HCT116 (cell line): ENCODE data around the gene SWT1. TPM values are rescaled to one million over a fixed set of nuclear protein-coding genes. Genes with fewer than 3 reads are reported as not detected.
"Not testable (repeated sequence)": the region's sequence is repeated elsewhere in the genome, so short reads cannot be mapped to it uniquely, and the experiment has no call there.

ENCODE experiments used
- ATAC-seq: fragments of 200-7000 bp; cut with Tn5 transposase; 2 replicates; pipeline ENCODE4 v1.9.1; 2020; ENCODE audit warnings: mild to moderate bottlenecking, moderate library complexity
- BruUV-seq: library from RNA; stranded (reverse); fragments of 400-500 nt; replicated peaks from 2 replicates; lab custom pipeline; 2021; lab: Mats Ljungman, UMichigan
- CTCF ChIA-PET: fragments of 300-600 bp; sonication (Branson Sonifier 250); formaldehyde crosslinking; loops from one replicate; lab custom pipeline; 2021; ENCODE audit warnings: antibody characterized with exemption; lab: Charles Lee
- POLR2A ChIA-PET: fragments of 300-600, 350-600 bp; sonication (Branson Sonifier 250); formaldehyde crosslinking; loops from one replicate; lab custom pipeline; 2021; ENCODE audit warnings: antibody characterized with exemption; lab: Charles Lee
- RAD21 ChIA-PET, 2 experiments: fragments of 300-600 bp; sonication (Branson Sonifier 250); formaldehyde crosslinking; loops; one replicate each; lab custom pipeline; 2023; ENCODE audit warnings: low total read pairs in 2 of 2; ENCODE audit not compliant: uncharacterized antibody in 2 of 2, unreplicated experiment in 2 of 2, low non-redundant PET in 1 of 2; lab: Charles Lee
- DNase-seq: peaks from one replicate; pipeline ENCODE4 v3.0.0-alpha.2; 2010; ENCODE audit warnings: low read depth, low spot score
- H2AFZ ChIP-seq: fragments of 200-600 bp; shearing (Covaris generic), sonication (generic); 2 replicates; pipeline ENCODE4 v1.6.1; 2017; ENCODE audit warnings: low read depth, mixed run types, mixed read lengths, antibody characterized with exemption, low read length; ENCODE audit not compliant: poor library complexity, severe bottlenecking
- H3K27ac ChIP-seq: 2 replicates; pipeline ENCODE4 v1.5.1; 2012; ENCODE audit warnings: low read depth, low read length
- H3K27me3 ChIP-seq: fragments of 200-600 bp; sonication (generic); 2 replicates; pipeline ENCODE4 v1.6.1; 2016; ENCODE audit warnings: mixed run types, low read length, mixed read lengths; ENCODE audit not compliant: insufficient read depth
- H3K36me3 ChIP-seq, 2 experiments: fragments of 200-500 bp in 1 of 2; fragments of 200-600 bp in 1 of 2; sonication (Bioruptor generic) in 1 of 2; sonication (generic) in 1 of 2; 2 replicates each; pipeline versions ENCODE4 v1.5.1 to v1.6.1; 2014 to 2016; ENCODE audit warnings: low read length in 2 of 2, inconsistent platforms in 1 of 2, mixed read lengths in 1 of 2, mixed run types in 1 of 2; ENCODE audit not compliant: insufficient read depth in 2 of 2, control insufficient read depth in 1 of 2
- H3K4me1 ChIP-seq, 2 experiments: fragments of 200-600 bp in 1 of 2; sonication (generic) in 1 of 2; 2 replicates each; pipeline versions ENCODE4 v1.5.1 to v1.6.1; 2012 to 2017; ENCODE audit warnings: low read length in 2 of 2, inconsistent platforms in 1 of 2, mild to moderate bottlenecking in 1 of 2, mixed read lengths in 1 of 2, mixed run types in 1 of 2, moderate library complexity in 1 of 2; ENCODE audit not compliant: insufficient read depth in 2 of 2, control insufficient read depth in 1 of 2
- H3K4me2 ChIP-seq: fragments of 200-600 bp; sonication (generic); 2 replicates; pipeline ENCODE4 v1.6.1; 2017; ENCODE audit warnings: mixed run types, low read length, mixed read lengths
- H3K4me3 ChIP-seq, 2 experiments: fragments of 200-600 bp in 1 of 2; sonication (generic) in 1 of 2; replicated peaks in 1 of 2; 2 replicates each; pipeline ENCODE4 v1.5.1; 2011 to 2016; ENCODE audit warnings: low read length in 2 of 2, control low read depth in 1 of 2, low read depth in 1 of 2, mild to moderate bottlenecking in 1 of 2, mixed read lengths in 1 of 2, mixed run types in 1 of 2
- H3K79me2 ChIP-seq: fragments of 200-600 bp; sonication (generic); 2 replicates; pipeline ENCODE4 v1.6.1; 2017; ENCODE audit warnings: mild to moderate bottlenecking, mixed run types, low read length, moderate library complexity, mixed read lengths; ENCODE audit not compliant: insufficient read depth
- H3K9ac ChIP-seq: fragments of 200-600 bp; sonication (generic); 2 replicates; pipeline ENCODE4 v1.6.1; 2016; ENCODE audit warnings: low read length, mixed read lengths
- H3K9me2 ChIP-seq: fragments of 200-600 bp; sonication (generic), shearing (Covaris generic); 2 replicates; pipeline ENCODE4 v1.6.1; 2017; ENCODE audit warnings: mixed run types, mild to moderate bottlenecking, moderate library complexity; ENCODE audit not compliant: insufficient read depth
- H3K9me3 ChIP-seq, 2 experiments: fragments of 200-500 bp in 1 of 2; fragments of 200-600 bp in 1 of 2; sonication (Bioruptor generic) in 1 of 2; sonication (generic) in 1 of 2; 2 replicates each; pipeline ENCODE4 v1.6.1; 2014 to 2017; ENCODE audit warnings: low read length in 2 of 2, mixed read lengths in 2 of 2, inconsistent platforms in 1 of 2, low read depth in 1 of 2, mild to moderate bottlenecking in 1 of 2, mixed run types in 1 of 2, moderate library complexity in 1 of 2; ENCODE audit not compliant: control insufficient read depth in 1 of 2, insufficient read depth in 1 of 2
- H4K20me1 ChIP-seq: fragments of 200-600 bp; sonication (generic), shearing (Covaris generic); 2 replicates; pipeline ENCODE4 v1.6.1; 2017; ENCODE audit warnings: mixed run types, mild to moderate bottlenecking, moderate library complexity; ENCODE audit not compliant: insufficient read depth
- MAX ChIP-seq: IDR thresholded peaks from 2 replicates; pipeline ENCODE4 v1.6.1; 2012
- POLR2AphosphoS5 ChIP-seq: IDR thresholded peaks from 2 replicates; pipeline ENCODE4 v1.6.1; 2011; ENCODE audit warnings: mild to moderate bottlenecking, low read depth, low read length, moderate library complexity
- intact Hi-C: fragments of 100-400 bp; cut with micrococcal nuclease; formaldehyde crosslinking; loops from 2 replicates; pipeline ENCODE4 v1.10.0; 2022
- total RNA-seq: library from RNA; stranded (reverse); gene quantifications from one replicate; pipeline ENCODE4 v1.2.1, GENCODE V29; 2021; ENCODE audit not compliant: unreplicated experiment

SWT1 gene
- total RNA-seq, 1 experiment from 2014 or later, result 3.3 TPM

- H4K20me1 ChIP-seq, BruUV-seq, H3K27ac ChIP-seq, H3K4me1 ChIP-seq, RAD21 ChIA-PET, POLR2A ChIA-PET, H3K4me2 ChIP-seq, H2AFZ ChIP-seq, DNase-seq, H3K36me3 ChIP-seq, H3K9me3 ChIP-seq, H3K4me3 ChIP-seq, H3K27me3 ChIP-seq, intact Hi-C loops, H3K9ac ChIP-seq, ATAC-seq, H3K79me2 ChIP-seq, CTCF ChIA-PET, H3K9me2 ChIP-seq: not testable (repeated sequence)
Observed at GRCh38 chr1:185255595-185255994, 98.6 kb downstream of the SWT1 start.

- CTCF ChIA-PET, result interaction anchor here (1.7 kb wide), 1 partner anchor 19 kb away, joined by 4 read pairs; no protein-coding TSS in a partner anchor
- Histone ChIP-seq H3K4me3 (peak overlapping the region; percentile 39 to 59), H3K9ac (peak overlapping the region; percentile 50)
- TF ChIP-seq MAX, result peak; percentile 20; the same call in 1 of the 2 replicates
- TF ChIP-seq POLR2AphosphoS5, result 0 out of 2 replicates have a peak, but pooled peaks have one; percentile 23
- TF ChIP-seq, all 23 proteins: peak for 2; not testable (repeated sequence) for 21
- H3K27me3 ChIP-seq, H3K79me2 ChIP-seq, H3K9me3 ChIP-seq, intact Hi-C loops, H3K9me2 ChIP-seq, POLR2A ChIA-PET, H3K4me1 ChIP-seq, H3K36me3 ChIP-seq, H4K20me1 ChIP-seq: not testable (repeated sequence)
- DNase-seq, result peak; percentile 28
- H2AFZ ChIP-seq, result peak overlapping the region; percentile 92
- TSS peak; percentile 78 for BruUV-seq
- peak overlapping the region; percentile 53 for H3K27ac ChIP-seq
- ATAC-seq, result peak; percentile 44
- RAD21 ChIA-PET, result interaction anchor here in 1 of 2 experiments (1.0 kb wide), 1 partner anchor 60 kb away, joined by 3 read pairs; the partner anchor contains the start of gene IVNS1ABP
- peak overlapping the region; percentile 81 for H3K4me2 ChIP-seq
Observed at GRCh38 chr1:185257116-185257949, 100.4 kb downstream of the SWT1 start.
